GM23338 (cell line): ENCODE results near the gene ESR2.

Experiments used
- EZH2 ChIP-seq: fragments of 200-600 bp; sonication (generic); IDR thresholded peaks from one replicate; pipeline ENCODE4 v1.8.0; 2017; ENCODE audit warnings: antibody characterized with exemption, mild to moderate bottlenecking, low read depth; ENCODE audit not compliant: unreplicated experiment
- EZH2phosphoT487 ChIP-seq: fragments of 200-600 bp; sonication (generic); IDR thresholded peaks from one replicate; pipeline ENCODE4 v1.8.1; 2018; ENCODE audit warnings: antibody characterized with exemption; ENCODE audit not compliant: unreplicated experiment
- JUNB ChIP-seq: IDR thresholded peaks from one replicate; pipeline ENCODE4 v1.6.1; 2016; ENCODE audit warnings: antibody characterized with exemption; ENCODE audit not compliant: unreplicated experiment
- POLR2AphosphoS5 ChIP-seq: IDR thresholded peaks from 2 replicates; pipeline ENCODE4 v1.6.1; 2016; ENCODE audit warnings: antibody characterized with exemption, low read depth
- TF ChIP-seq, protein P1 (sequence below), 2 experiments: fragments of 200-600 bp in 1 of 2; sonication (generic) in 1 of 2; conservative IDR thresholded peaks; 2 replicates each; pipeline versions ENCODE4 v1.5.1 to v1.6.1; 2016 to 2017; ENCODE audit warnings: antibody characterized with exemption in 2 of 2, low read depth in 2 of 2, mild to moderate bottlenecking in 2 of 2, moderate library complexity in 1 of 2
- TF ChIP-seq, protein P2 (sequence below): IDR thresholded peaks from one replicate; pipeline ENCODE4 v1.6.1; 2018; ENCODE audit warnings: antibody characterized with exemption; ENCODE audit not compliant: unreplicated experiment

DNA sequence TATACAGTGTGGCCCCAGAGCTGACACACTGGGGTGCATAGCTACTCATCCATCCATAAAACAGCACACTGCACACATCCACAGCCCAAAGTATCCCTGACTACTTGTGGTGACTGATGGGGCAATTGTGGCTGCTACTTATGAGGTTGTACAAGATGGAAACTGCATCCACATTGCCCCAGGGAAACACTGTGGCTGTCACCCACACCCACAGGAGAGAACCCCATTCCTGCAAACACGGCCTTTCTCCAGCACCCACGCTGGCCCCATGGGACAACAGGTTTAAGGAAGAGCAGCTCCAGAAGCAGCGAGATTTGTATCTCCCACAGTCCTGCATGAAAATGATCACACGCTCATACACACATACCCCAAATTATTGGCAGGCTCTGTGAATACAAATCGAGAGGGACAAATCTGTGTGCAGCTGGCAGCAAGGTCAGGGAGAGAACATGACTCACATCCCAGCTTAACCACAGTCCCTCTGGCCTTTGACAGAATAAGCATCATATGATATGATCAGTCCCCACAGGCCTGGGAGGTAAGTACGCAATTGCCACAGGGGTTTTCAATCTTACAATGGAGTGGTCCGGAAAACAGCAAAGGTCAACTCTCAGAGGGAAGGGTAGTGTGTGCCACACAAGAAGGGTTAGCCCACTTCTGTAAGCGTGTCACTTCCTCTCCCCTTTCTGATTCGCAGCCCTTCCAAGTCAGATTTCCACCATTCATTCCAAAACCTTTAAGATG is 61.9 kb downstream of the ESR2 start:
- TF ChIP-seq JUNB = no peak
- TF ChIP-seq, protein P1, sequence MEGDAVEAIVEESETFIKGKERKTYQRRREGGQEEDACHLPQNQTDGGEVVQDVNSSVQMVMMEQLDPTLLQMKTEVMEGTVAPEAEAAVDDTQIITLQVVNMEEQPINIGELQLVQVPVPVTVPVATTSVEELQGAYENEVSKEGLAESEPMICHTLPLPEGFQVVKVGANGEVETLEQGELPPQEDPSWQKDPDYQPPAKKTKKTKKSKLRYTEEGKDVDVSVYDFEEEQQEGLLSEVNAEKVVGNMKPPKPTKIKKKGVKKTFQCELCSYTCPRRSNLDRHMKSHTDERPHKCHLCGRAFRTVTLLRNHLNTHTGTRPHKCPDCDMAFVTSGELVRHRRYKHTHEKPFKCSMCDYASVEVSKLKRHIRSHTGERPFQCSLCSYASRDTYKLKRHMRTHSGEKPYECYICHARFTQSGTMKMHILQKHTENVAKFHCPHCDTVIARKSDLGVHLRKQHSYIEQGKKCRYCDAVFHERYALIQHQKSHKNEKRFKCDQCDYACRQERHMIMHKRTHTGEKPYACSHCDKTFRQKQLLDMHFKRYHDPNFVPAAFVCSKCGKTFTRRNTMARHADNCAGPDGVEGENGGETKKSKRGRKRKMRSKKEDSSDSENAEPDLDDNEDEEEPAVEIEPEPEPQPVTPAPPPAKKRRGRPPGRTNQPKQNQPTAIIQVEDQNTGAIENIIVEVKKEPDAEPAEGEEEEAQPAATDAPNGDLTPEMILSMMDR (conservative IDR thresholded peaks at IDR 0.05; ENCODE audit: low read depth in 2 of 2) = no peak
- no peak for TF ChIP-seq POLR2AphosphoS5
- no peak for TF ChIP-seq EZH2
- TF ChIP-seq EZH2phosphoT487 = no peak
- TF ChIP-seq, protein P2, sequence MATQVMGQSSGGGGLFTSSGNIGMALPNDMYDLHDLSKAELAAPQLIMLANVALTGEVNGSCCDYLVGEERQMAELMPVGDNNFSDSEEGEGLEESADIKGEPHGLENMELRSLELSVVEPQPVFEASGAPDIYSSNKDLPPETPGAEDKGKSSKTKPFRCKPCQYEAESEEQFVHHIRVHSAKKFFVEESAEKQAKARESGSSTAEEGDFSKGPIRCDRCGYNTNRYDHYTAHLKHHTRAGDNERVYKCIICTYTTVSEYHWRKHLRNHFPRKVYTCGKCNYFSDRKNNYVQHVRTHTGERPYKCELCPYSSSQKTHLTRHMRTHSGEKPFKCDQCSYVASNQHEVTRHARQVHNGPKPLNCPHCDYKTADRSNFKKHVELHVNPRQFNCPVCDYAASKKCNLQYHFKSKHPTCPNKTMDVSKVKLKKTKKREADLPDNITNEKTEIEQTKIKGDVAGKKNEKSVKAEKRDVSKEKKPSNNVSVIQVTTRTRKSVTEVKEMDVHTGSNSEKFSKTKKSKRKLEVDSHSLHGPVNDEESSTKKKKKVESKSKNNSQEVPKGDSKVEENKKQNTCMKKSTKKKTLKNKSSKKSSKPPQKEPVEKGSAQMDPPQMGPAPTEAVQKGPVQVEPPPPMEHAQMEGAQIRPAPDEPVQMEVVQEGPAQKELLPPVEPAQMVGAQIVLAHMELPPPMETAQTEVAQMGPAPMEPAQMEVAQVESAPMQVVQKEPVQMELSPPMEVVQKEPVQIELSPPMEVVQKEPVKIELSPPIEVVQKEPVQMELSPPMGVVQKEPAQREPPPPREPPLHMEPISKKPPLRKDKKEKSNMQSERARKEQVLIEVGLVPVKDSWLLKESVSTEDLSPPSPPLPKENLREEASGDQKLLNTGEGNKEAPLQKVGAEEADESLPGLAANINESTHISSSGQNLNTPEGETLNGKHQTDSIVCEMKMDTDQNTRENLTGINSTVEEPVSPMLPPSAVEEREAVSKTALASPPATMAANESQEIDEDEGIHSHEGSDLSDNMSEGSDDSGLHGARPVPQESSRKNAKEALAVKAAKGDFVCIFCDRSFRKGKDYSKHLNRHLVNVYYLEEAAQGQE = no peak
